Progenitor cell of endocrine pancreas (in vitro differentiated cells): ENCODE data around the gene MED9. TPM values are rescaled to one million over a fixed set of nuclear protein-coding genes. Genes with fewer than 3 reads are reported as not detected.

Experiments
- DNase-seq: peaks from one replicate; pipeline ENCODE4 v3.0.0; 2021; ENCODE audit warnings: low spot score; ENCODE audit not compliant: unreplicated experiment
- H3K27ac Mint-ChIP-seq: 2 replicates; pipeline ENCODE4 v1.8.0; 2021; ENCODE audit warnings: mild to moderate bottlenecking, moderate library complexity, mixed read lengths
- H3K27me3 Mint-ChIP-seq: 2 replicates; pipeline ENCODE4 v1.8.0; 2021; ENCODE audit warnings: mixed read lengths
- H3K36me3 Mint-ChIP-seq: 2 replicates; pipeline ENCODE4 v1.8.0; 2022; ENCODE audit warnings: mixed read lengths; ENCODE audit not compliant: insufficient read depth
- H3K4me1 Mint-ChIP-seq: 2 replicates; pipeline ENCODE4 v1.8.0; 2021; ENCODE audit warnings: low read depth, mixed read lengths
- H3K4me3 Mint-ChIP-seq: 2 replicates; pipeline ENCODE4 v1.8.0; 2021; ENCODE audit warnings: low read depth, mild to moderate bottlenecking, moderate library complexity, mixed read lengths
- H3K9me3 Mint-ChIP-seq: 2 replicates; pipeline ENCODE4 v1.8.0; 2021; ENCODE audit warnings: low read depth, mixed read lengths
- CTCF ChIP-seq: fragments of 200-600 bp; sonication (generic); IDR thresholded peaks from one replicate; pipeline ENCODE4 v1.5.0; 2021; ENCODE audit warnings: antibody characterized with exemption, mild to moderate bottlenecking; ENCODE audit not compliant: unreplicated experiment
- total RNA-seq: library from RNA; stranded (reverse); gene quantifications from 2 replicates; pipeline ENCODE4 v1.2.1, GENCODE V29; 2021

MED9 gene
- total RNA-seq, 1 donor from 2014 or later, result 17.0 TPM

GRCh38 chr17:17508019-17508535, 31.3 kb downstream of the MED9 start:
- no peak for DNase-seq
- no peak overlapping the region for H3K27ac Mint-ChIP-seq
- H3K36me3 Mint-ChIP-seq, result no peaks in the 10 kb centered on the region
- no peaks in the 10 kb centered on the region for H3K27me3 Mint-ChIP-seq
- H3K4me1 Mint-ChIP-seq, result no peaks in the 10 kb centered on the region
- H3K9me3 Mint-ChIP-seq, result no peaks in the 10 kb centered on the region
- TF ChIP-seq CTCF, result no peak
- H3K4me3 Mint-ChIP-seq, result no peak overlapping the region

GRCh38 chr17:17508646-17509591, 32.1 kb downstream of the MED9 start:
- TF ChIP-seq CTCF, result no peak
- H3K4me1 Mint-ChIP-seq, result no peaks in the 10 kb centered on the region
- no peaks in the 10 kb centered on the region for H3K27me3 Mint-ChIP-seq
- no peak for DNase-seq
- H3K4me3 Mint-ChIP-seq, result no peak overlapping the region
- no peak overlapping the region for H3K27ac Mint-ChIP-seq
- H3K9me3 Mint-ChIP-seq, result no peaks in the 10 kb centered on the region
- H3K36me3 Mint-ChIP-seq, result no peaks in the 10 kb centered on the region

GRCh38 chr17:17509601-17510425, 33.0 kb downstream of the MED9 start:
- Mint-ChIP-seq H3K4me1 (no peaks in the 10 kb centered on the region), H3K9me3 (no peaks in the 10 kb centered on the region), H3K27me3 (no peaks in the 10 kb centered on the region), H3K4me3 (no peak overlapping the region), H3K36me3 (no peaks in the 10 kb centered on the region), H3K27ac (no peak overlapping the region)
- TF ChIP-seq CTCF, result no peak
- DNase-seq, result no peak

- H3K27ac Mint-ChIP-seq, result peak overlapping the region; percentile 20
Measured at GRCh38 chr17:17510456-17511292, 33.9 kb downstream of the MED9 start.

More at GRCh38 chr17:17510456-17511292, 33.9 kb downstream of the MED9 start:
- no peak overlapping the region for H3K4me3 Mint-ChIP-seq
- no peaks in the 10 kb centered on the region for H3K4me1 Mint-ChIP-seq
- H3K27me3 Mint-ChIP-seq, result no peaks in the 10 kb centered on the region
- H3K36me3 Mint-ChIP-seq, result no peaks in the 10 kb centered on the region
- DNase-seq, result no peak
- TF ChIP-seq CTCF, result no peak
- H3K9me3 Mint-ChIP-seq, result no peaks in the 10 kb centered on the region
